OCI-LY3 (cell line): ENCODE data around the gene PAXX.

Source experiments
- H2AFZ ChIP-seq: fragments of 200-600, 300-600 bp; shearing (Covaris generic); 2 replicates; pipeline ENCODE4 v1.6.0; 2014; ENCODE audit warnings: antibody characterized with exemption, low read depth, low read length
- H3K27ac ChIP-seq: fragments of 200-600, 300-600 bp; sonication (generic); 2 replicates; pipeline ENCODE4 v1.5.1; 2014; ENCODE audit warnings: mild to moderate bottlenecking, low read length, moderate library complexity, mixed read lengths
- H3K27me3 ChIP-seq: fragments of 200-600, 300-600 bp; sonication (generic); 2 replicates; pipeline ENCODE4 v1.6.1; 2014; ENCODE audit warnings: low read depth, low read length, mixed read lengths
- H3K36me3 ChIP-seq: fragments of 200-600, 300-600 bp; sonication (generic); replicated peaks from 2 replicates; pipeline ENCODE3; 2014; ENCODE audit warnings: low read depth, low read length, mixed read lengths
- H3K4me1 ChIP-seq: fragments of 300-600, 200-600 bp; sonication (generic); 2 replicates; pipeline ENCODE4 v1.6.1; 2014; ENCODE audit warnings: low read length, mixed read lengths
- H3K4me2 ChIP-seq: fragments of 200-600, 300-600 bp; sonication (generic); 2 replicates; pipeline ENCODE4 v1.6.1; 2014; ENCODE audit warnings: low read length, mixed read lengths
- H3K4me3 ChIP-seq: fragments of 300-600, 200-600 bp; sonication (generic); 2 replicates; pipeline ENCODE4 v1.5.1; 2014; ENCODE audit warnings: antibody characterized with exemption, mild to moderate bottlenecking, low read length, moderate library complexity
- H3K79me2 ChIP-seq: fragments of 300-600, 200-600 bp; shearing (Covaris generic); 2 replicates; pipeline ENCODE4 v1.6.1; 2014; ENCODE audit warnings: mild to moderate bottlenecking, low read length, mixed read lengths
- H3K9ac ChIP-seq: fragments of 300-600, 200-600 bp; shearing (Covaris generic); 2 replicates; pipeline ENCODE4 v1.6.0; 2014; ENCODE audit warnings: mild to moderate bottlenecking, low read length, moderate library complexity
- H3K9me3 ChIP-seq: fragments of 200-600, 300-600 bp; shearing (Covaris generic); 2 replicates; pipeline ENCODE4 v1.6.1; 2014; ENCODE audit warnings: low read length, mixed read lengths; ENCODE audit not compliant: insufficient read depth
- H4K20me1 ChIP-seq: fragments of 200-600, 300-600 bp; sonication (generic); 2 replicates; pipeline ENCODE4 v1.6.1; 2016; ENCODE audit warnings: low read length, mixed read lengths; ENCODE audit not compliant: insufficient read depth
- CTCF ChIP-seq: fragments of 200-600, 300-600 bp; sonication (generic); IDR thresholded peaks from 2 replicates; pipeline ENCODE4 v1.5.1; 2014; ENCODE audit warnings: antibody characterized with exemption, low read length, low read depth
- EZH2phosphoT487 ChIP-seq: fragments of 200-600 bp; shearing (Covaris generic); IDR thresholded peaks from 2 replicates; pipeline ENCODE4 v1.6.1; 2018; ENCODE audit warnings: antibody characterized with exemption, mixed run types, low read depth

The PAXX gene

GRCh38 chr9:137037035-137037434, 44.8 kb downstream of the PAXX start:
- Histone ChIP-seq H2AFZ (no peak overlapping the region), H3K27me3 (0 out of 2 replicates have a peak, but pooled peaks cover 9% of the 10 kb centered on the region), H3K4me2 (no peak overlapping the region), H4K20me1 (no peaks in the 10 kb centered on the region), H3K4me3 (no peak overlapping the region), H3K27ac (no peak overlapping the region), H3K9me3 (no peaks in the 10 kb centered on the region), H3K36me3 (no peaks in the 10 kb centered on the region), H3K79me2 (no peaks in the 10 kb centered on the region), H3K4me1 (peaks cover 26% of the 10 kb centered on the region), H3K9ac (no peak overlapping the region)
- TF ChIP-seq EZH2phosphoT487: no peak

DNA sequence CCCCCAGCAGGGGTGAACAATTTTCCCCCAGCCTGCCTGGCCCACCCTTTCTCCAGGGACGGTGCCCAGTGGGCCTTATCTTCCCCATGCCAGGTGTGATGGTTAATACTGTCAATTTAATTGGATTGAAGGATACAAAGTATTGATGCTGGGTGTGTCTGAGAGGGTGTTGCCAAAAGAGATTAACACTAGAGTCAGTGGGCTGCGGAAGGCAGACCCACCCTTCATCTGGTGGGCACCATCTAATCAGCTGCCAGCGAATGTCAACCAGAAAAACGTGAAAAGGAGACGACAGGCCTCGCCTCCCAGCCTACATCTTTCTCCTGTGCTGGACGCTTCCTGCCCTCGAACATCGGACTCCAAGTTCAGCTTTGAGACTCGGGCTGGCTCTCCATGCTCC, 45.3 kb downstream of the PAXX start:
- no peak overlapping the region for H3K4me2 ChIP-seq
- H3K79me2 ChIP-seq: no peaks in the 10 kb centered on the region
- no peak overlapping the region for H3K4me3 ChIP-seq
- no peaks in the 10 kb centered on the region for H3K36me3 ChIP-seq
- H3K9ac ChIP-seq: no peak overlapping the region
- no peak overlapping the region for H2AFZ ChIP-seq
- no peaks in the 10 kb centered on the region for H4K20me1 ChIP-seq
- H3K4me1 ChIP-seq: peaks cover 22% of the 10 kb centered on the region
- 0 out of 2 replicates have a peak, but pooled peaks cover 9% of the 10 kb centered on the region for H3K27me3 ChIP-seq
- no peak overlapping the region for H3K27ac ChIP-seq
- H3K9me3 ChIP-seq: no peaks in the 10 kb centered on the region
- TF ChIP-seq EZH2phosphoT487 (no peak), CTCF (no peak)

DNA sequence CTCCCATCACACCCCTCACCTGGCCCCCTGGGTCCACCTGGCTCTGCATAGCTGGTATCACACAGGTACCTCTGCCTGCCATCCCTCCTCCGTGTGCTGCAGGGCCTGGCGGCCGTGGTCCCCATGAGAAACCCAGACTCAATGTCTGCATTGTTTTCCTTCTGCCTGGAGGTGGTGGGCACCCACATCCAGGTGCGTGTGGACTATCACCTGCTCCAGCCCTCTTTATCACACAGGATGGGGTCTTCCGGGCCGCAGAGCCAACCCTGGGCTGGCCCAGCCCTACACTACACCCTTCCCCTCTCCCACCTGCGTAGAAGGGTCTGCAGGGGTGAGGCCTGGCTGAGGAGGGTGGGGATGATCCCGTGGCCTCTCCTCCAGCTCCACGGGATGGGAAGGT, 46.7 kb downstream of the PAXX start:
- H3K79me2 ChIP-seq: no peaks in the 10 kb centered on the region
- no peak for TF ChIP-seq EZH2phosphoT487
- no peak for TF ChIP-seq CTCF
- H2AFZ ChIP-seq: no peak overlapping the region
- no peak overlapping the region for H3K9ac ChIP-seq
- no peaks in the 10 kb centered on the region for H4K20me1 ChIP-seq
- H3K4me3 ChIP-seq: no peak overlapping the region
- H3K9me3 ChIP-seq: no peaks in the 10 kb centered on the region
- no peaks in the 10 kb centered on the region for H3K36me3 ChIP-seq
- peaks cover 15% of the 10 kb centered on the region for H3K4me1 ChIP-seq
- H3K27me3 ChIP-seq: peaks cover 11% of the 10 kb centered on the region
- H3K27ac ChIP-seq: no peak overlapping the region
- no peak overlapping the region for H3K4me2 ChIP-seq

- Histone ChIP-seq H3K27ac (no peak overlapping the region), H3K9me3 (no peaks in the 10 kb centered on the region), H2AFZ (no peak overlapping the region), H3K4me1 (peaks cover 9% of the 10 kb centered on the region), H3K4me2 (no peak overlapping the region), H3K27me3 (peaks cover 20% of the 10 kb centered on the region), H3K36me3 (no peaks in the 10 kb centered on the region), H4K20me1 (no peaks in the 10 kb centered on the region), H3K79me2 (no peaks in the 10 kb centered on the region), H3K4me3 (no peak overlapping the region), H3K9ac (no peak overlapping the region)
- TF ChIP-seq CTCF: no peak
- TF ChIP-seq EZH2phosphoT487: no peak
These were observed 47.6 kb downstream of the PAXX start for GRCh38 chr9:137039611-137040366.
